K562 (cell line): ENCODE data around the gene DYSF.

Experiments
- ARID4B ChIP-seq: sonication (generic); formaldehyde crosslinking; IDR thresholded peaks from 2 replicates; pipeline ENCODE4 v1.8.0; 2022; ENCODE audit warnings: mild to moderate bottlenecking, missing genetic modification reagents
- POLR2AphosphoS5 ChIP-seq: IDR thresholded peaks from 2 replicates; pipeline ENCODE4 v1.6.1; 2011; ENCODE audit warnings: mild to moderate bottlenecking, low read depth, low read length, moderate library complexity; ENCODE audit not compliant: control insufficient read depth, insufficient read depth
- SMARCA4 ChIP-seq: fragments of 450-650 bp; IDR thresholded peaks from 2 replicates; pipeline ENCODE4 v1.6.1; 2016

GRCh38 chr2:71720596-71721361, 267.4 kb downstream of the DYSF start:
- no peak for TF ChIP-seq ARID4B (CRISPR knock-in tag)
- no peak for TF ChIP-seq SMARCA4
- TF ChIP-seq POLR2AphosphoS5, result no peak
